HG03571 (cell line): ENCODE data around the gene UBE2A.

Experiments
- ATAC-seq: cut with Tn5 transposase; IDR thresholded peaks from one replicate; pipeline ENCODE4 v1.9.1; 2021; ENCODE audit not compliant: unreplicated experiment

The UBE2A gene

GRCh38 chrX:119606280-119607017, 32.1 kb downstream of the UBE2A start, which contains the start of gene NKRF:
NKRF (minus strand) TSS chrX:119606424.
- ATAC-seq = peak; percentile 63

- no peak for ATAC-seq
Observed at GRCh38 chrX:119607018-119607389, 32.6 kb downstream of the UBE2A start.

GRCh38 chrX:119614776-119615175, 40.4 kb downstream of the UBE2A start:
- no peak for ATAC-seq

- ATAC-seq = peak; percentile 77
Observed at GRCh38 chrX:119617517-119618164, 43.3 kb downstream of the UBE2A start.

GRCh38 chrX:119618439-119618838, 44.1 kb downstream of the UBE2A start:
- no peak for ATAC-seq

GRCh38 chrX:119622356-119623232, 48.2 kb downstream of the UBE2A start:
- no peak for ATAC-seq

- ATAC-seq = no peak
Observed at GRCh38 chrX:119624417-119624816, 50.1 kb downstream of the UBE2A start.

- ATAC-seq = no peak
Observed at GRCh38 chrX:119624951-119625668, 50.7 kb downstream of the UBE2A start.

GRCh38 chrX:119625843-119626242, 51.5 kb downstream of the UBE2A start:
- ATAC-seq = no peak
